ENCODE measurements around the gene GPR150.

The GPR150 gene

DNA sequence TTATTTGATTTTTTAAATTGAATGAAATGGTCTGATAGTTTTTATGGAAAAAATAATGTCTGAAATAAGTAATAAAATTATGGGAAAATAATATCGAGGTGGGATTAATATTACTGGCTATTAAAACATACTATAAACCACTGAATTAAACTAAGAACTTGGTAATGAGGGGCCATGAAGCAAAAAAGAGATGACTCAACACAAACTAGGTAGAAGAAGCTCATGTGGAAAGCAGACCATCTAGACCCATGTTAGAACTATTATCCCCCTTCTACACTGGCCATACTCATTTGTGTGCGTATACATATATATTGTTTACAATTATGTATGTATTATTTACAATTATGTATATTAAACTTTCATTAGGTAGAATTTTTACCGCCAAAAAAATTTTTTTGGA lies 8.5 kb upstream of the GPR150 start:
- H3K9me2 ChIP-seq (replicated peaks; ENCODE audit: control insufficient read depth, low read length), result no peaks in the 10 kb centered on the region
- no peaks in the 10 kb centered on the region for H3K27me3 ChIP-seq (ENCODE audit: control insufficient read depth, low read length)
- TF ChIP-seq EZH2phosphoT487 (IDR thresholded peaks at IDR 0.05; ENCODE audit: borderline replicate concordance, low read length), result no peak
- TF ChIP-seq, protein P1, sequence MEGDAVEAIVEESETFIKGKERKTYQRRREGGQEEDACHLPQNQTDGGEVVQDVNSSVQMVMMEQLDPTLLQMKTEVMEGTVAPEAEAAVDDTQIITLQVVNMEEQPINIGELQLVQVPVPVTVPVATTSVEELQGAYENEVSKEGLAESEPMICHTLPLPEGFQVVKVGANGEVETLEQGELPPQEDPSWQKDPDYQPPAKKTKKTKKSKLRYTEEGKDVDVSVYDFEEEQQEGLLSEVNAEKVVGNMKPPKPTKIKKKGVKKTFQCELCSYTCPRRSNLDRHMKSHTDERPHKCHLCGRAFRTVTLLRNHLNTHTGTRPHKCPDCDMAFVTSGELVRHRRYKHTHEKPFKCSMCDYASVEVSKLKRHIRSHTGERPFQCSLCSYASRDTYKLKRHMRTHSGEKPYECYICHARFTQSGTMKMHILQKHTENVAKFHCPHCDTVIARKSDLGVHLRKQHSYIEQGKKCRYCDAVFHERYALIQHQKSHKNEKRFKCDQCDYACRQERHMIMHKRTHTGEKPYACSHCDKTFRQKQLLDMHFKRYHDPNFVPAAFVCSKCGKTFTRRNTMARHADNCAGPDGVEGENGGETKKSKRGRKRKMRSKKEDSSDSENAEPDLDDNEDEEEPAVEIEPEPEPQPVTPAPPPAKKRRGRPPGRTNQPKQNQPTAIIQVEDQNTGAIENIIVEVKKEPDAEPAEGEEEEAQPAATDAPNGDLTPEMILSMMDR (IDR thresholded peaks at IDR 0.05; ENCODE audit: low read depth, low read length, poor library complexity, severe bottlenecking), result no peak
- H3K79me2 ChIP-seq (ENCODE audit: control insufficient read depth, low read length), result no peaks in the 10 kb centered on the region
- no peaks in the 10 kb centered on the region for H4K20me1 ChIP-seq (ENCODE audit: control insufficient read depth, insufficient read depth, low read depth, low read length)
- H3K9me3 ChIP-seq (ENCODE audit: control insufficient read depth, insufficient read depth, low read length), result no peaks in the 10 kb centered on the region
- no peaks in the 10 kb centered on the region for H3K36me3 ChIP-seq (ENCODE audit: control insufficient read depth, low read length)
- H3K4me3 ChIP-seq (ENCODE audit: low read length), result no peak overlapping the region
- H3F3A ChIP-seq (ENCODE audit: control insufficient read depth, insufficient read depth), result no peaks in the 10 kb centered on the region
- no peaks in the 10 kb centered on the region for H3K4me1 ChIP-seq (ENCODE audit: control insufficient read depth, low read length)
- no peak overlapping the region for H3K4me2 ChIP-seq (ENCODE audit: low read length)
- H3K27ac ChIP-seq (ENCODE audit: low read depth, low read length), result no peak overlapping the region

DNA sequence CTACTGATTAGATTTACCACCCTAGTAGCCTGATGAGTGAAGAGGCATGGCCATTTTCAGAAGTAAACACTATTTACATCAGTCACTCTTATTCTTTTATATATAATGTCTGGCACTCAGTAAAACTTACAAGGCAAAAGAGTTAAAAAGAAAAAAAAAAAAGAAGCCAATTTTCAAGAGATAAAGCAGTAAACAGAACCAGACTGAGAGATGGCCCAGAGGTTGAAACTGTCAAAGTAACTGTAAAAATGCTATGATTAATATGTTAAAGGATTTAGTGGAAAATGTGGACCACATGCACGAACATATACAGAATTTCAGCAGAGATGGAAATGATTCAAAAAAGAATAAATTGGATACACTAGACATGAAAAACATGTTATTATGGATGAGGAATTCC lies 6.4 kb upstream of the GPR150 start:
- Histone ChIP-seq H3K27ac (ENCODE audit: low read depth, low read length) (no peak overlapping the region), H3K9me3 (ENCODE audit: control insufficient read depth, insufficient read depth, low read length) (no peaks in the 10 kb centered on the region), H3F3A (ENCODE audit: control insufficient read depth, insufficient read depth) (no peaks in the 10 kb centered on the region), H3K36me3 (ENCODE audit: control insufficient read depth, low read length) (no peaks in the 10 kb centered on the region), H3K4me3 (ENCODE audit: low read length) (no peak overlapping the region), H3K27me3 (ENCODE audit: control insufficient read depth, low read length) (no peaks in the 10 kb centered on the region), H3K9me2 (replicated peaks; ENCODE audit: control insufficient read depth, low read length) (no peaks in the 10 kb centered on the region), H3K4me1 (ENCODE audit: control insufficient read depth, low read length) (no peaks in the 10 kb centered on the region), H3K4me2 (ENCODE audit: low read length) (no peak overlapping the region), H4K20me1 (ENCODE audit: control insufficient read depth, insufficient read depth, low read depth, low read length) (no peaks in the 10 kb centered on the region), H3K79me2 (ENCODE audit: control insufficient read depth, low read length) (no peaks in the 10 kb centered on the region)
- TF ChIP-seq EZH2phosphoT487 (IDR thresholded peaks at IDR 0.05; ENCODE audit: borderline replicate concordance, low read length), result no peak
- TF ChIP-seq, protein P1 (IDR thresholded peaks at IDR 0.05; ENCODE audit: low read depth, low read length, poor library complexity, severe bottlenecking), result no peak

DNA sequence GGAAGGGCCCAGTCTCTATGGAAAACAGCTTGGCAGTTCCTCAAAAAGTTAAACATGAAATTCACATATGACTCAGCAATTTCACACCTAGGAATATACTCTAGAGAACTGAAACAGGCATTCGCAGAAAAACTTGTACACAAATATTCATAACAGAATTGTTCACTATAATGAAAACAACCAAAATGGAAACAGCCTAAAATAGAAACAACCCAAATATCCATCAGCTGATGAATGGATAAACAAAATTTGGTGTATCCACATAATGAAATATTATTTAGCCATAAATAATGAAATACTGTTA lies 4.8 kb upstream of the GPR150 start:
- no peaks in the 10 kb centered on the region for H3F3A ChIP-seq (ENCODE audit: control insufficient read depth, insufficient read depth)
- H3K79me2 ChIP-seq (ENCODE audit: control insufficient read depth, low read length), result no peaks in the 10 kb centered on the region
- H3K4me2 ChIP-seq (ENCODE audit: low read length), result no peak overlapping the region
- H3K36me3 ChIP-seq (ENCODE audit: control insufficient read depth, low read length), result no peaks in the 10 kb centered on the region
- no peaks in the 10 kb centered on the region for H4K20me1 ChIP-seq (ENCODE audit: control insufficient read depth, insufficient read depth, low read depth, low read length)
- H3K4me3 ChIP-seq (ENCODE audit: low read length), result no peak overlapping the region
- no peaks in the 10 kb centered on the region for H3K9me2 ChIP-seq (replicated peaks; ENCODE audit: control insufficient read depth, low read length)
- no peaks in the 10 kb centered on the region for H3K9me3 ChIP-seq (ENCODE audit: control insufficient read depth, insufficient read depth, low read length)
- TF ChIP-seq EZH2phosphoT487 (IDR thresholded peaks at IDR 0.05; ENCODE audit: borderline replicate concordance, low read length), result no peak
- TF ChIP-seq, protein P1 (IDR thresholded peaks at IDR 0.05; ENCODE audit: low read depth, low read length, poor library complexity, severe bottlenecking), result no peak
- H3K27me3 ChIP-seq (ENCODE audit: control insufficient read depth, low read length), result peaks cover 15% of the 10 kb centered on the region
- peaks cover 7% of the 10 kb centered on the region for H3K4me1 ChIP-seq (ENCODE audit: control insufficient read depth, low read length)
- H3K27ac ChIP-seq (ENCODE audit: low read depth, low read length), result no peak overlapping the region

DNA sequence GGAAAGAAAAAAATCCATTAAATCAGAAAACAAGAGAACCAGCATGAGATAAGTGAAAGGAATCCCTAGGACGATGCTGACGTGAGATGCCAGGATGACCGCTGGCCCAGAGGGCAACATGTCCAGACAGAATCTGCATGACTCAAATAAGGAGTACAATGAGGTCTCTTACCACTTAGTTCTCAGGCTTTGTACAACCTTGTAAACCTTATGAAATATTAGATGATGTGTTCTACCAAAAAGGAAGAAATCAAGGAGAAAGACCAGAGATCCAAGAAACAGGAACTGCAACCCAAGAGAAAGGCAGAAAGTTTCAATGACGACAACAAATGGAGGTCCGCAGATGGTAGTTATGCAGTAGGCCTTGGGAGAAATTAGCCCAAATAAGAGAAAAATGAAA lies 2.8 kb upstream of the GPR150 start:
- no peaks in the 10 kb centered on the region for H3K9me3 ChIP-seq (ENCODE audit: control insufficient read depth, insufficient read depth, low read length)
- no peaks in the 10 kb centered on the region for H3K36me3 ChIP-seq (ENCODE audit: control insufficient read depth, low read length)
- no peaks in the 10 kb centered on the region for H3F3A ChIP-seq (ENCODE audit: control insufficient read depth, insufficient read depth)
- no peaks in the 10 kb centered on the region for H3K9me2 ChIP-seq (replicated peaks; ENCODE audit: control insufficient read depth, low read length)
- TF ChIP-seq, protein P1 (IDR thresholded peaks at IDR 0.05; ENCODE audit: low read depth, low read length, poor library complexity, severe bottlenecking), result no peak
- TF ChIP-seq EZH2phosphoT487 (IDR thresholded peaks at IDR 0.05; ENCODE audit: borderline replicate concordance, low read length), result no peak
- no peaks in the 10 kb centered on the region for H3K79me2 ChIP-seq (ENCODE audit: control insufficient read depth, low read length)
- peaks cover 20% of the 10 kb centered on the region for H3K4me1 ChIP-seq (ENCODE audit: control insufficient read depth, low read length)
- H3K4me3 ChIP-seq (ENCODE audit: low read length), result no peak overlapping the region
- no peak overlapping the region for H3K4me2 ChIP-seq (ENCODE audit: low read length)
- peaks cover 28% of the 10 kb centered on the region for H3K27me3 ChIP-seq (ENCODE audit: control insufficient read depth, low read length)
- no peaks in the 10 kb centered on the region for H4K20me1 ChIP-seq (ENCODE audit: control insufficient read depth, insufficient read depth, low read depth, low read length)
- no peak overlapping the region for H3K27ac ChIP-seq (ENCODE audit: low read depth, low read length)

Measured in DOHH2 (cell line).